Erythroblast (primary cell): ENCODE data around the gene BSND.

ENCODE experiments used
- GATA1 ChIP-seq: IDR thresholded peaks from 2 replicates; pipeline ENCODE4 v1.6.1; 2011; ENCODE audit warnings: low read depth, mild to moderate bottlenecking, control low read depth, low read length, moderate library complexity
- POLR2A ChIP-seq: IDR thresholded peaks from 2 replicates; pipeline ENCODE4 v1.6.1; 2011; ENCODE audit warnings: mild to moderate bottlenecking, low read length

DNA sequence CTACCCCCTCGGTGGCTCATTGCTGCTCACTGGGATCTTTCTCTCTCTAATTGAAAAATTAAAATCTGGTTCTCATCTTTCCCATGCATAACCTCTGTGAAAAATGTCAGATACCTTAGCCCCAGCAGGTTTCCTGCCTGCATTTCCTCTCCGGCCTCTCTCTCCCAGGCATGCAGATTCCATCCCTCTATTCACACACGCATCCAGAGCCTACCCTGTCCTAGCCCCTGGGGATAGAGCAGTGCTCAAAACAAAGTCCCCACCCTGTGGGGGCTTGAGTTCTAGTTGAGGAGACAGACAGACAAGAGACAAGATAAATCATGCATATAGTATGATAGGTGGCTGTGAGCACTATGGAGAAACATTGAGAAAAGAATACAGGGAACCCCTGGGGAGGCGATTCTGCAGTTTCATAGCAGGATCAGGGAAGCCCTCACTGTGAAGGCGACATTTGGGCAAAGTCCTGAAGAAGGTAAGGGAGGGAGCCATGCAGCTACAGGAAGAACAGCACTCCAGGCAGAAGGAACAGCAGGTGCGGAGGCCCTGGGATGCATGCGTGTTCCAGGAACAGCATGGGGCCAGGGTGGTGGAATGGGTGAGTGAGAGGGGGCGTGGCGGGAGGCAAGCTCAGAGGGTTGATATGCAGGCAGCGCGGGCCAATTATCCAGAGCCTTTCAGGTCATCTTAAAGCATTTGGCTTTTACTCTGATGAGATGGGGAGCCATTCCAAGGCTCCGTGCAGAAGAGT, 3.5 kb upstream of the BSND start:
- TF ChIP-seq POLR2A (no peak), GATA1 (no peak)
